ENCODE data around the gene SPATA6L.

The SPATA6L gene

GRCh38 chr9:4548811-4549725, 117.2 kb downstream of the SPATA6L start:
- no peak for DNase-seq

All from T-helper 9 cell (primary cell).